A673 (cell line): ENCODE data around the gene CRHR1. TPM values are rescaled to one million over a fixed set of nuclear protein-coding genes. Genes with fewer than 3 reads are reported as not detected.
A peak's percentile ranks its signal among the peaks of the same experiment; 100 is the strongest.

Experiments used
- BruUV-seq: library from RNA; stranded (reverse); fragments of 400-500 nt; replicated peaks from 2 replicates; lab custom pipeline; 2021; lab: Mats Ljungman, UMichigan
- CTCF ChIA-PET: fragments of 300-600 bp; sonication (Branson Sonifier 250); formaldehyde crosslinking; loops from one replicate; lab custom pipeline; 2022; ENCODE audit warnings: antibody characterized with exemption; lab: Charles Lee
- POLR2A ChIA-PET: fragments of 300-600 bp; sonication (Branson Sonifier 250); formaldehyde crosslinking; loops from one replicate; lab custom pipeline; 2022; ENCODE audit warnings: antibody characterized with exemption; ENCODE audit not compliant: low non-redundant PET; lab: Charles Lee
- DNase-seq: peaks from one replicate; pipeline ENCODE4 v3.0.0-alpha.2; 2015; ENCODE audit warnings: low spot score
- H3K27ac ChIP-seq: fragments of 200-600 bp; sonication (generic); 2 replicates; pipeline ENCODE4 v1.5.1; 2016; ENCODE audit warnings: mixed run types, low read depth, mild to moderate bottlenecking, mixed read lengths, antibody characterized with exemption, low read length; ENCODE audit not compliant: poor library complexity, severe bottlenecking
- H3K27me3 ChIP-seq: fragments of 200-600 bp; sonication (generic); replicated peaks from 2 replicates; pipeline ENCODE4 v1.6.1; 2017; ENCODE audit warnings: mixed run types, low read depth, mild to moderate bottlenecking, mixed read lengths, antibody characterized with exemption, low read length; ENCODE audit not compliant: insufficient read depth, poor library complexity
- H3K36me3 ChIP-seq: fragments of 200-600 bp; sonication (generic); 2 replicates; pipeline ENCODE4 v1.6.1; 2016; ENCODE audit warnings: mixed run types, mild to moderate bottlenecking, mixed read lengths, antibody characterized with exemption, low read length; ENCODE audit not compliant: insufficient read depth, poor library complexity, severe bottlenecking
- H3K4me1 ChIP-seq: fragments of 200-600 bp; sonication (generic); 2 replicates; pipeline ENCODE4 v1.6.1; 2017; ENCODE audit warnings: mixed run types, mild to moderate bottlenecking, mixed read lengths, antibody characterized with exemption, low read length; ENCODE audit not compliant: insufficient read depth, poor library complexity, severe bottlenecking
- H3K4me3 ChIP-seq: fragments of 200-600 bp; sonication (generic); 2 replicates; pipeline ENCODE4 v1.5.1; 2016; ENCODE audit warnings: low read depth, mixed run types, mild to moderate bottlenecking, mixed read lengths, low read length; ENCODE audit not compliant: poor library complexity, severe bottlenecking
- H3K9me3 ChIP-seq: fragments of 200-600 bp; sonication (generic); 2 replicates; pipeline ENCODE4 v1.6.1; 2016; ENCODE audit warnings: mixed run types, low read depth, mild to moderate bottlenecking, mixed read lengths, antibody characterized with exemption, low read length; ENCODE audit not compliant: poor library complexity, severe bottlenecking
- EZH2 ChIP-seq: fragments of 200-600 bp; sonication (generic); IDR thresholded peaks from 2 replicates; pipeline ENCODE4 v1.6.1; 2017; ENCODE audit warnings: borderline replicate concordance, low read depth, mild to moderate bottlenecking, mixed read lengths, antibody characterized with exemption, low read length; ENCODE audit not compliant: poor library complexity, severe bottlenecking
- intact Hi-C: fragments of 100-400 bp; cut with micrococcal nuclease; formaldehyde crosslinking; loops from one replicate; pipeline ENCODE4 v1.10.0; 2022; ENCODE audit not compliant: unreplicated experiment
- total RNA-seq: library from RNA; stranded (reverse); gene quantifications from 2 replicates; pipeline ENCODE4 v1.2.3, GENCODE V29; 2021
- TF ChIP-seq, protein P1 (sequence below): fragments of 300-800, 200-600 bp; sonication (generic); conservative IDR thresholded peaks from 2 replicates; pipeline ENCODE4 v1.5.1; 2017; ENCODE audit warnings: low read depth, mild to moderate bottlenecking, antibody characterized with exemption, low read length, moderate library complexity, mixed read lengths

Gene CRHR1
- total RNA-seq, 1 experiment from 2014 or later, result not detected

DNA sequence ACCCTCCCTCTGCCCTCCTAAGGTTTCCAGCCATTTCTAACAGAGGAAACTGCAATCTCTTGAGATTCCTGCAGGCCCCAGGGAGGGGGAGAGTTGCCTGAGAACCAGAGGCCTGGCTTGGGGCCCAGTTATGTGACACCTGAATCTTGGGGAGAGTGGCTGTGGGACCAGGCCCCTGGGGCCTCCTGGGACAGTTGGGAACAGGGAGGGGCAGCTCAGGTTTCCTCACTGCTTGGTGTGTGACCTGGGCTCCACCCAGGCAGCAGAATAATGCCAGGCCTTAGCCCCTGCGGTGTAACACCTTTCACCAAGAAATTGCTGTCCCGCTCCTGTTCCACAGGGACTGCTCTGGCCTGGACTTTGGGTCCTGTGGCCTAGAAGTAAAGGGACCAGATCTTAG lies 44.3 kb upstream of the CRHR1 start:
- no peak overlapping the region for H3K4me3 ChIP-seq
- H3K27me3 ChIP-seq, result peaks cover 17% of the 10 kb centered on the region
- intact Hi-C loops, result no loop called here
- H3K36me3 ChIP-seq, result no peaks in the 10 kb centered on the region
- H3K4me1 ChIP-seq, result no peaks in the 10 kb centered on the region
- H3K9me3 ChIP-seq, result no peaks in the 10 kb centered on the region
- no peak for TF ChIP-seq EZH2
- TF ChIP-seq, protein P1, sequence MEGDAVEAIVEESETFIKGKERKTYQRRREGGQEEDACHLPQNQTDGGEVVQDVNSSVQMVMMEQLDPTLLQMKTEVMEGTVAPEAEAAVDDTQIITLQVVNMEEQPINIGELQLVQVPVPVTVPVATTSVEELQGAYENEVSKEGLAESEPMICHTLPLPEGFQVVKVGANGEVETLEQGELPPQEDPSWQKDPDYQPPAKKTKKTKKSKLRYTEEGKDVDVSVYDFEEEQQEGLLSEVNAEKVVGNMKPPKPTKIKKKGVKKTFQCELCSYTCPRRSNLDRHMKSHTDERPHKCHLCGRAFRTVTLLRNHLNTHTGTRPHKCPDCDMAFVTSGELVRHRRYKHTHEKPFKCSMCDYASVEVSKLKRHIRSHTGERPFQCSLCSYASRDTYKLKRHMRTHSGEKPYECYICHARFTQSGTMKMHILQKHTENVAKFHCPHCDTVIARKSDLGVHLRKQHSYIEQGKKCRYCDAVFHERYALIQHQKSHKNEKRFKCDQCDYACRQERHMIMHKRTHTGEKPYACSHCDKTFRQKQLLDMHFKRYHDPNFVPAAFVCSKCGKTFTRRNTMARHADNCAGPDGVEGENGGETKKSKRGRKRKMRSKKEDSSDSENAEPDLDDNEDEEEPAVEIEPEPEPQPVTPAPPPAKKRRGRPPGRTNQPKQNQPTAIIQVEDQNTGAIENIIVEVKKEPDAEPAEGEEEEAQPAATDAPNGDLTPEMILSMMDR, result no peak
- H3K27ac ChIP-seq, result no peak overlapping the region
- ChIA-PET CTCF (no interaction called here), POLR2A (no interaction called here)
- no TSS peak for BruUV-seq
- DNase-seq, result no peak

- POLR2A ChIA-PET, result no interaction called here
- intact Hi-C loops, result no loop called here
- CTCF ChIA-PET, result interaction anchor here (0.6 kb wide), 1 partner anchor 154 kb away, joined by 3 read pairs; no protein-coding TSS in a partner anchor
- no TSS peak for BruUV-seq
- no peak overlapping the region for H3K27ac ChIP-seq
- TF ChIP-seq, protein P1, result no peak
- TF ChIP-seq EZH2, result no peak
- no peaks in the 10 kb centered on the region for H3K4me1 ChIP-seq
- DNase-seq, result peak; percentile 46
- H3K4me3 ChIP-seq, result no peak overlapping the region
- H3K9me3 ChIP-seq, result no peaks in the 10 kb centered on the region
- peaks cover 17% of the 10 kb centered on the region for H3K27me3 ChIP-seq
- no peaks in the 10 kb centered on the region for H3K36me3 ChIP-seq
Observed at GRCh38 chr17:45740553-45741330, 43.4 kb upstream of the CRHR1 start.

GRCh38 chr17:45742251-45742650 lies 41.9 kb upstream of the CRHR1 start:
- POLR2A ChIA-PET, result no interaction called here
- peaks cover 17% of the 10 kb centered on the region for H3K27me3 ChIP-seq
- BruUV-seq, result no TSS peak

More at GRCh38 chr17:45742251-45742650, 41.9 kb upstream of the CRHR1 start:
- intact Hi-C loops, result no loop called here
- H3K27ac ChIP-seq, result no peak overlapping the region
- TF ChIP-seq EZH2, result no peak
- TF ChIP-seq, protein P1, result no peak
- no peaks in the 10 kb centered on the region for H3K4me1 ChIP-seq
- no peaks in the 10 kb centered on the region for H3K9me3 ChIP-seq
- H3K4me3 ChIP-seq, result no peak overlapping the region
- CTCF ChIA-PET, result no interaction called here
- DNase-seq, result no peak
- no peaks in the 10 kb centered on the region for H3K36me3 ChIP-seq
